GM10266 (cell line): ENCODE measurements around the gene PDE1A.

Experiments
- DNase-seq: peaks from one replicate; pipeline ENCODE4 v3.0.0; 2012; ENCODE audit errors: extremely low spot score
- TF ChIP-seq, protein P1 (sequence below): IDR thresholded peaks from 2 replicates; pipeline ENCODE4 v1.5.1; 2012; ENCODE audit warnings: mild to moderate bottlenecking, low read depth; ENCODE audit not compliant: control insufficient read depth, insufficient read depth; ENCODE audit errors: missing control alignments

PDE1A gene

DNA sequence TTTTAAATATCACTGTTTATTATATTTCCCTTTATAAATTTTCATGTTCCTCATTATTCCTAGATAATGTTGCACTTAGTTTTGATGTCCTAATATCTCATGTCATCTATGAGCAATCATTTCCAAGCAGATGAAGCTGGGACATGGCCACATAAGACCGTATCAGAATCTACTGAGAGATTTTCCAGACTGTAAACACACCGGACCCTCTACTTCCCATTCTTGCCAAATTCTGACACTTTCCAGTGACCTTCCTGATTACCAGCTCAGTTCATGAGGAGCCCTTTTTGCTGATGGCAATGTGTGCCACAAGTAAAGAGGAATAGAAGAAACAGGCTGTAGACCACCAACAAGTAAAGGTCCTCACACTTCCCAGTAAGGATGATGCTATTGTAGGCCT is 20.3 kb upstream of the PDE1A start:
- no peak for DNase-seq
- TF ChIP-seq, protein P1, sequence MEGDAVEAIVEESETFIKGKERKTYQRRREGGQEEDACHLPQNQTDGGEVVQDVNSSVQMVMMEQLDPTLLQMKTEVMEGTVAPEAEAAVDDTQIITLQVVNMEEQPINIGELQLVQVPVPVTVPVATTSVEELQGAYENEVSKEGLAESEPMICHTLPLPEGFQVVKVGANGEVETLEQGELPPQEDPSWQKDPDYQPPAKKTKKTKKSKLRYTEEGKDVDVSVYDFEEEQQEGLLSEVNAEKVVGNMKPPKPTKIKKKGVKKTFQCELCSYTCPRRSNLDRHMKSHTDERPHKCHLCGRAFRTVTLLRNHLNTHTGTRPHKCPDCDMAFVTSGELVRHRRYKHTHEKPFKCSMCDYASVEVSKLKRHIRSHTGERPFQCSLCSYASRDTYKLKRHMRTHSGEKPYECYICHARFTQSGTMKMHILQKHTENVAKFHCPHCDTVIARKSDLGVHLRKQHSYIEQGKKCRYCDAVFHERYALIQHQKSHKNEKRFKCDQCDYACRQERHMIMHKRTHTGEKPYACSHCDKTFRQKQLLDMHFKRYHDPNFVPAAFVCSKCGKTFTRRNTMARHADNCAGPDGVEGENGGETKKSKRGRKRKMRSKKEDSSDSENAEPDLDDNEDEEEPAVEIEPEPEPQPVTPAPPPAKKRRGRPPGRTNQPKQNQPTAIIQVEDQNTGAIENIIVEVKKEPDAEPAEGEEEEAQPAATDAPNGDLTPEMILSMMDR: no peak

DNA sequence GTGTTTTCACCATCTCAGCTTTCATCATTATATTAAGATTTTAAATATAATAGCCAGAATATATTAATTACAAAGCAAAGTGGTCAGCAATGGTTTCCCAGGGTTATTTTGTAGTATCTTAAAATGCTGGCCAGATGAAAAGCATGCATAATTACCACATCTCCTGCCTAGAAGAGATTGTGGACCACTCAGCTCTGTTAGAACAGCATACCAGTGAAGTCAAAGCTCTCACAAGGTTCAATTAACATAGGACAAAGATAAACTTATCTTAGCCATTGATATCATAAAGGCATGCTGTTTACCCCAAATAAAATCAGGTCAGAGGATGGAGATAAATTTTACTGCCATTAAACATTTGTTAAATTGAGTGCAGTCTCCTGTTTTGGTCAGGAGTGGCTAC is 19.3 kb upstream of the PDE1A start:
- no peak for DNase-seq
- TF ChIP-seq, protein P1: no peak

DNA sequence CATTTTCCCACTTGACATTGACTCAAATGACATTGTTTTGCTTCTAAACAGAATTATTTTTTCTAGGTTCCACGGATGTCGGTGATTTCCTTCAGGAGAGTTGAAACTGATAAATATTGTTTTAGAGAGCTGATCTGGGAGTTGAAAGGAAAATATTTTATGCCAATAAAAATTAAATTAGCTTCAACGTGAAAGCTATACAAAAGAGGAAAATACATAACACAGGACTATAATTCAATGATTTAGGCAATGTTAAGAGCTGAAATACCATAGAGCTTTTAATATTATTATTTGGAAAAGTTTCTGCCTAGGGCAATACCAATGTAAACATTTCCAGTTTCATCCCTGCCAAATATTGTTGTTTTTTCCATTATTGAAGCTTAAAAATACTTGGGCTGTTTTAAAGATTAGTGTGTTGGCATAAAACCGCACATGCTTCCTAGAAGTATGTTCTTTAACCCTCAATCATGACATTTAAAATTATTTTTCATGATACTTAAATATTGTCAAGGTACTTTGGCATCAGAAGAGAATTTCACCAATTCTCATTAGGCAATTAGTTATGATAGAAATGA is 18.6 kb upstream of the PDE1A start:
- TF ChIP-seq, protein P1: no peak

DNA sequence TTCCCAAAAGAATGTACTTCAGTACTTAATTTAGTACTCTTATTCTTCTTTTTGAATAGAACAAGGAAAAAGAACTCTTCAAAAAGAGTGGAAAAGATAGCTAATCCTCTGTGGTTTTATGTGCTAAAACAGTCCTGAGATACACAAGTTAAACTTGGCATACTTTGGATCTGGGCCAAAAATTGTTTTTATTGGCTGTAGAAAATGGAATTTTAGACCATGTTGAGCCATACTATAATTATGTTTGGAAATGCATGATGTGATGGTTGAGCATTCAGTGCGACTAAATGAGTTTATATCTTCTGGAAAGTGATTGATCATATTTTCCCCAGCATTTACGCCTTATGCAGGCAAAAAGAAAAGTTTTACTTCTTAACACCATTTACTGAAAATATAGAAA is 18.0 kb upstream of the PDE1A start:
- no peak for DNase-seq
- TF ChIP-seq, protein P1: no peak

More for the DNA sequence above, 18.6 kb upstream of the PDE1A start:
- DNase-seq: no peak

DNA sequence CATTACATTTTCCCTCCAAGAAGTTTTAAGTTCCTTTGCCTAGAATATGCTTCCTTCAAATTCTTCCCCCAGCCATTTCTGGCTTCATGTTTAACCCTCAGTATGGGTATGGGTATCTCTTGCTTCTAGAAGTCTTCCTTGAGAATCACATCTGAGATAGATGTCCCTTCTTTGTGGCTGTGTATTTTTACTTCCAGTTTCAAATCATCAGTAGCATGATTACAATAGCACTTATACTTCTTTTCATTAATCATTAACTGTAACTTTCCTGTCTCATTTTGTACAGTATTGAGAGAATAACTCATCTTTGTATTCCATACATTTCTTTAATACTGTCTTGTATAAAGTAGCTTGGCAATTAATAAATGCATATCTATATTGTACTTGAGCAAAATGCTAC is 17.3 kb upstream of the PDE1A start:
- TF ChIP-seq, protein P1: no peak
- DNase-seq: no peak

DNA sequence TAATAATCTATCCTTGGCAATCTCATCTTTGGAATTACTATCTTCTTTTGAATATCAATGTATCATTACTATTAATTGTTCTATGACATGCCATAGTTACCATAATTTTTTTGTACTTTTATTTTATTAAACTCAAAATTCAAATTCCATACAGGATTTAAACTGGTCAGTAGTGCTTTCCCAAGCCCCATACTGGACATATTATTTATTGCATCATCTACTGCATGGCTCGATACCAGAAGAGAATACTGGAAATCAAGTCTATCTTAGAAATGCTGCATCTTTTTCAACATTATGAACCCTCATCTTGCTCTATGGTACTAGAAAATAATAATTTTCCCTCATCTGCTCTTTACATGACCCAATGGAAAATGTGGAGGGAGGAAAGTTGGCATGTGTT is 9.4 kb upstream of the PDE1A start:
- TF ChIP-seq, protein P1: no peak
- no peak for DNase-seq

DNA sequence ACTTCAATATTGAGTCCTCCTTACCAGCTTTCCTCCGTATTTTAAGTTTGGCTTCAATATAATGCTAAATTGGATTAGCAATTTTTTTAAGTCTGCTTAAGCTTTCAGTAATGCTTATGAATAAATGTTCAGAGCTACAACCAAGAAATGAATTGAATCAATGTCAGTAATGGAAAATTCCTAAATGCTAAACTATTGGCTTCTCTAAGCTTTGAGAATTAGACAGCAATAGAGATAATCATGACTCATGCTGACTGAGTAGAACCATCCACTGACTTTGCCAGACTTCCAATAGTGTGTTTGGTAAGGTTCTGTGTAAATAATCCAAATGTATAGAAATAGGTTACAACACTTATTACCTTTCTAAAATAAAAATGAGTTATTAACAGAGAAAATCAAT is 8.9 kb upstream of the PDE1A start:
- TF ChIP-seq, protein P1: no peak
- DNase-seq: no peak
